Measurements from ENCODE around the gene CWC27.
"Not testable (repeated sequence)": the region's sequence is repeated elsewhere in the genome, so short reads cannot be mapped to it uniquely, and the experiment has no call there.

CWC27 gene

GRCh38 chr5:64840958-64841357, 72.2 kb downstream of the CWC27 start:
- DNase-seq = no peak

GRCh38 chr5:64853777-64854176, 85.0 kb downstream of the CWC27 start:
- DNase-seq = no peak

- no peak for DNase-seq
Measured at GRCh38 chr5:64854855-64855254, 86.1 kb downstream of the CWC27 start.

GRCh38 chr5:64859881-64860280, 91.2 kb downstream of the CWC27 start:
- DNase-seq = no peak

GRCh38 chr5:64861281-64861680, 92.6 kb downstream of the CWC27 start:
- DNase-seq = no peak

- no peak for DNase-seq
Measured at GRCh38 chr5:64864171-64864570, 95.4 kb downstream of the CWC27 start.

- DNase-seq = no peak
Measured at GRCh38 chr5:64865662-64866061, 96.9 kb downstream of the CWC27 start.

- DNase-seq = no peak
Measured at GRCh38 chr5:64869419-64869818, 100.7 kb downstream of the CWC27 start.

- DNase-seq = no peak
Measured at GRCh38 chr5:64872044-64872443, 103.3 kb downstream of the CWC27 start.

GRCh38 chr5:64873441-64873840, 104.7 kb downstream of the CWC27 start:
- no peak for DNase-seq

GRCh38 chr5:64874753-64875152, 106.0 kb downstream of the CWC27 start:
- DNase-seq = no peak

- no peak for DNase-seq
Measured at GRCh38 chr5:64876203-64876602, 107.5 kb downstream of the CWC27 start.

- no peak for DNase-seq
Measured at GRCh38 chr5:64880821-64881220, 112.1 kb downstream of the CWC27 start.

- no peak for DNase-seq
Measured at GRCh38 chr5:64883912-64884311, 115.2 kb downstream of the CWC27 start.

- no peak for DNase-seq
Measured at GRCh38 chr5:64884541-64884940, 115.8 kb downstream of the CWC27 start.

GRCh38 chr5:64887910-64888309, 119.2 kb downstream of the CWC27 start:
- DNase-seq = no peak

GRCh38 chr5:64895748-64896147, 127.0 kb downstream of the CWC27 start:
- no peak for DNase-seq

- DNase-seq = no peak
Measured at GRCh38 chr5:64899838-64900237, 131.1 kb downstream of the CWC27 start.

GRCh38 chr5:64900618-64901017, 131.9 kb downstream of the CWC27 start:
- no peak for DNase-seq

GRCh38 chr5:64907399-64907798, 138.7 kb downstream of the CWC27 start:
- DNase-seq = not testable (repeated sequence)

GRCh38 chr5:64914396-64914795, 145.7 kb downstream of the CWC27 start:
- DNase-seq = no peak

GRCh38 chr5:64918083-64918482, 149.4 kb downstream of the CWC27 start:
- no peak for DNase-seq

GRCh38 chr5:64921386-64921785, 152.7 kb downstream of the CWC27 start:
- DNase-seq = no peak

- no peak for DNase-seq
Measured at GRCh38 chr5:64923151-64923685, 154.5 kb downstream of the CWC27 start.

GRCh38 chr5:64925123-64925522, 156.4 kb downstream of the CWC27 start:
- DNase-seq = no peak

- no peak for DNase-seq
Measured at GRCh38 chr5:64929833-64930232, 161.1 kb downstream of the CWC27 start.
